GM21737 (cell line): ENCODE results near the gene HNRNPUL1.
"Not testable (repeated sequence)": the region's sequence is repeated elsewhere in the genome, so short reads cannot be mapped to it uniquely, and the experiment has no call there.

ENCODE experiments used
- ATAC-seq: cut with Tn5 transposase; IDR thresholded peaks from one replicate; pipeline ENCODE4 v1.9.1; 2021; ENCODE audit warnings: mild to moderate bottlenecking, moderate library complexity; ENCODE audit not compliant: unreplicated experiment

Gene HNRNPUL1

DNA sequence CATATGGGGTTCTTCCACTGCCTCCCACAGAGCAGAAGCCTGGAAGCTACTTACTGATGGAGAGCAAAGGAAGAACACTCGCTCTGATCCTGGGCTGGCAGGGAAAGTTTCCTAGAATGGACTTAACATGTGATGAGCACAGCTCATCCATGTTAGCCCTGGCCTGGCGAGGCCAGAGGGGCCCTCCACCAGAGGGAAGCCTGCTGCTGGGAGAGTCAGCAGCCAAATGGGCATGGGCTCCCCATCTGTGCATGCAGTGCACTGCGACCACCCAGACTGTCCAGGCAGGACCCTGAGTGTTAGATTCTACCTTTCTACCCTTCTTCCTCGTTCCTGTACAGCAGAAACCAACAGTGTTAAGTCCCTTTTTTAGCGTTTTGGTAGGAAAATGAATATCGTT is 8.9 kb downstream of the HNRNPUL1 start:
- no peak for ATAC-seq

- no peak for ATAC-seq
Observed at GRCh38 chr19:41274802-41275201, 10.6 kb downstream of the HNRNPUL1 start.

DNA sequence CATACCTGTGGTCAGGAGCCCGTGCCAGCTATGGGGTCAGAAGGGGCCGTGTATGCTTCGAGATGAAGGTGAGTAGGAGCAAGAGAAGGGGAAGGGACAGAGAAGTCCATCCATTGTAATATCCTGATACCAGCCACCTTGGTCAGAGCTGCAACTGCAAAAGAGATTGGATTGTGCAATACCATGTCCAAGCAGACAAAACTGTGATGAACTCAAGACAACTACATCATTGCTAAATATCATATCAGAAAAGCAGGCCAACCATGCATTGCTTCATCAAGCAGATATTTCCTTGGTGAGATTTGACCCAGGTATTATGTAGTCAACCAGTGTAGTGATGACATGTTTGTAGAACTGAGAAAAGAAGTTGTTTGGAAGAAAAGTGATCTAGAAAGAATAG is 12.1 kb downstream of the HNRNPUL1 start:
- ATAC-seq = no peak

DNA sequence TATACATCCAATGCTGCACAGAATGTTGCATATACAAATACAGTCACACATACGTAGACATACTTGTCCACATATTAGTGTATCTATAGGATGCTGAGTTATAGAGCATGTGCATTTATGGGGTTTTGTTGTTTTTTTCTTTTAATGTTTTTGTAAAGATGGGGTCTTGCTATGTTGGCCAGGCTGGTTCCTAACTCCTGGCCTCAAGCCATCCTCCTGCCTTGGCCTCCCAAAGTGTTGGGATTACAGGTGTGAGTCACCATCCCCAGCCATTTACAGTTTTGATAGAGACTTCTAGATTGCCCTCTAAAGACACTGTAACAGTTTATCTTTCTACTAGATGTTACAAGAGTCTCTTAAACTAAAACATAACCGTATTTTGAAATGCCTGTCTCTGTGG is 14.3 kb downstream of the HNRNPUL1 start:
- no peak for ATAC-seq

DNA sequence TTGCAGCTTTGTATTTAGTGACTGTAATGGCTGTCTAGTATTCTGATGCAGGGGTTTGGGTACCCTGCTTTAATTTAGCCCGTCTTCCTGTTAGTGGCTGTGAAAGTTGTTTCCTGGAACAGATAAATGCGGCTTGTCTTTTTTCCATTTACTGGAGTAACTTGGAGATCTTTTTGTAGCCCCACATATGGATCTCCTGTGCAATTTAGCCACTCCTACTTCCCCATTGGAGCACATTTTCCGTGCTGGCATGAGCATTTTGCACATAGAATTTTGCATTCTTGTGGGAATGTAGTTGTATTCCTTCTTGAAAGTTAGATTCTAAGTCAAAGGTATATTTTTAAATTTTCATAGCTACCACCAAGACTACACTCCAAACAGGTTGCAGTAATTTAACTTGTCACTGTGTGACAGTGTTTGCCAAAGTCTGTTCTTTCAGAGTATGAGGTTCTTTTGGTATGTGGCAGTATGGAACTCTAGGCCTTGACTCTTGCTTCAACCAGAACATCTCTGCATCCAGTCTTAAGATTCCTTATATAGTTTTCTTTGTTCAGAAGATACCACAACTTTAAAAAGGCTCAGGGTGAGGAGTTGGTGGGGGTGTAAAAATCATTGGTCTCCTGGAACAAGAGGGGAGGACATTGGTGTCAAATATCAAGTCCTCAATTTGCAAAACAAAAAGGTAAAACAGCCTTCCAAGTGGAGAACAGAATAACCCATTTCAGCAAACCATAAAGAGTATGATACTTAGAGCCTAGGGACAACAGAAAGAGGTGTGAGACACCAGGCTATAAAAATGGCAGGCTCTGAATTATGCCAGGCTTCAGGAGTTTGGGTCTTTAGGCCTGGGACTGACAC is 24.7 kb downstream of the HNRNPUL1 start:
- no peak for ATAC-seq

- not testable (repeated sequence) for ATAC-seq
Observed at GRCh38 chr19:41289814-41290213, 25.6 kb downstream of the HNRNPUL1 start.

GRCh38 chr19:41294393-41294792 is 30.2 kb downstream of the HNRNPUL1 start:
- ATAC-seq = no peak

GRCh38 chr19:41295499-41295898 is 31.3 kb downstream of the HNRNPUL1 start:
- no peak for ATAC-seq

DNA sequence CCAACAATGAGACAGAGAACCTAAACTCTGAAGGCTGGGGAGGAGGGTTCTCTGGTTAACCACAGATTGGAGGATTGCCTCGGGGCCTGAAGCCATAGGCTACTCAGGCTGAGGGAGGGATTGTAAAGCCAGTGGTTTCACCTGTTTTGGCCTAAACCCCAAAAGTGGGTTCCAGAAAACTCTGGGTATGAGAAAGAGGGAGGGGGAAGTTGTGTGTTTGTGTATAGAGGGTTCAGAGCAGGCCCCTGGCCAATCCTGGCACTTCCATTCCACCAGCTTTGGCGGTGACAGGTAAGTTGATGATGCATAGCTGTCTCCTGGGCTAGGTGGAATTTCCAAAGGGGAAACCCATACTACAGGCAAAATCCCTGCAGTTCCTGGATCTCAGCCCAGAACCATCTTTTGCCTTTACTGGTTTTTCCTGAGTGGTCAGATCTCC is 32.3 kb downstream of the HNRNPUL1 start:
- no peak for ATAC-seq

DNA sequence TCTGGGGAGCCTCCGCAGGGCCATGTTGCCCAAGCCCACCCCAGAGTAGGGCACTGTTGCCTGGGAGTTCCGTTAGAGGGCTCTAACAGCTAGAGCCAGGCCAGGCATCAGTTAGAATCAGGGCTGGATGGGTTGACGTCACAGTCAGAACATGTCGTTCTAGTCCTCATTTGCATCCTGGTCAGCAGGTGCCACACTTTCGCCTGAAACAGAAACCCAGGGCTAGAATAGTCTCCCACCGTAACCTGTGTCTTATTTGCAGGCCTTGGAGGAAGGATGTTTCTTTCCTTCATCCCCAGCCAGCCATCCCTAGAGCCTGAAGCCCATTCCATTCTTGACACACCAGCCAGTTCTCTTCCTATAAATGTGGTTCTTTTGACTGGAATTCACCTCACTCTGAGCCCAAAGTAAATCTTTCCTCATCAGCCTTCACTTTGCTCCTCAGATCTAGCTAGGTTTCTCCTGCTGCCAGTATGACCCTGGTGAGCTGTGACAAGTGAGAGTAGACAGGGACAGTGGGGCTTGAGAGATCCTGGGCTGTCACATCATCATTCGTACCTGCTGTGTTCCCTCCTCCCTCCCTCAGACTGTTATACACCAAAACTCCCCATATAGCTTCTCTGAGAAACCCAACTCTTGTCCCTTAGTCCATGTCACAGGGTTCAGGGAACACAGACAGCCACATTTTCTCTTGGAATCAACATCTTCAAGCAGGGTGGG is 33.6 kb downstream of the HNRNPUL1 start:
- ATAC-seq = peak; percentile 57

GRCh38 chr19:41298348-41298964 is 34.3 kb downstream of the HNRNPUL1 start:
- no peak for ATAC-seq

DNA sequence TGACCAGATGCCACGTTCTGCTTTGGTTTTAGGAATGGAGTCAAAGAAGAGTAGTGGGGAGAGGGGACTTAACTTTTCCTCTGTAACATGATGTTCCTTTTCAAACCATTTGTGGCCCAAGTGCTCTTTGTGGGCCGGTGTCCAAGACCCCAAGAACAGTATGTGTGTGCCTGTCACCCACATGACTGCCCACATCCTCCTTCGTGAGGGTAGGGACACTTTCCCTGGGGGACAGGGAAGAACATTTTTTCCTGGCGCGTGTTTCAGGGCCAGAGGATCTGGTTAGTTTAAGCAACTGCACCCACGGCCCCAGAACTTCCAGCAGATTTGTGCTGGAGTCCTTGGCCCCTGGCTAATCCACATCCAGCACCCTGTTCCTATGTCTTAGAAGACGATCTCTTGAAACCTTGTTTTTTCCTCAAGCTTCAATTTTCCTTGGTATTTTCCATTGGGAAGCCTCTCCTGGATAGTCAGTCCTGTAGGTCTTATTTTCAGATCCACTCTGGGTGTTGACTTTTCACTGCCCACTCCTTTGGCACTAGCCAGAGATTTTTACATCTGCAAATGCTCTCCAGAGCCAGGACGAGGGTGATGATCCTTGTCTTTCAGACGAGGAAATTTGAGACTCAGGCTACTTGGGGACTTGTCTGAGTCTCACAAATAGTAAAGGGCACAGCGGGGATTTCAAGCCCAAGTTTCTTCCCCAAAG is 35.0 kb downstream of the HNRNPUL1 start:
- no peak for ATAC-seq

DNA sequence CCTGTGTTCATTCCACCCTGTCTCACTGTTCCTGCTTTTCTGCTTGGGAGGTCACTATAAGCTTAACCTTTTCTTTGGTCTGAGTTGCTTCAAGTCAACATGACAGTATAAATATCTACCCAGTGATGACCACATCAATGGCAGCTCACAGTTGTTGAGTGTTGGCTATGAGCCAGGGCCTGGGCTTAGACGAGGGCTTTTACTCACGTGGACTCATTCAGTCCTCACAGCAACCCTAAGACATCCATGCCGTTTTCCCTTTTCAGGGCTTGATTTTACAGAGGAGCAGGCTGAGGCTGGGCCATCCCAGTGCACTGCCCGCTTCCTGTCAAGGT is 35.5 kb downstream of the HNRNPUL1 start:
- no peak for ATAC-seq

DNA sequence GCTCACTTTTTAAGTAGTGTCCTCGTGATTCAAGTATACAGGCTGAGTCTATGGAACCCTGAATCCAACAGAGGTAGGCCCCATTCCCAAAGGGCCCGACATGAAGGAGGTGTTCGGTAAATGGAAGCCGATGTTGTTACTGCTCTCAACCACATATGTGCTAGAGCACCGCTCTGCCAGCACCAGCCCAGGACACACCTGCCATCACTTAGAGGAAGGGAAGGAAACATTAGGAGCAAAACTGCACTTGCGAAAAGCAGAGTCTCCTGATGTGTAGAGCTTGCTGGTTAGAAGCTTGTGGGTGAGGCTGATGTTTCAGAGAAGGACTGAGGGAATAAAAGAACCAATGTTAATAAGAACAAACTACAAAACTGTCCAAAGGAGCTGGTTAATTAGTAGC is 36.4 kb downstream of the HNRNPUL1 start:
- no peak for ATAC-seq

- no peak for ATAC-seq
Observed at GRCh38 chr19:41302624-41303351, 38.6 kb downstream of the HNRNPUL1 start.

- ATAC-seq = no peak
Observed at GRCh38 chr19:41303954-41304353, 39.8 kb downstream of the HNRNPUL1 start.

DNA sequence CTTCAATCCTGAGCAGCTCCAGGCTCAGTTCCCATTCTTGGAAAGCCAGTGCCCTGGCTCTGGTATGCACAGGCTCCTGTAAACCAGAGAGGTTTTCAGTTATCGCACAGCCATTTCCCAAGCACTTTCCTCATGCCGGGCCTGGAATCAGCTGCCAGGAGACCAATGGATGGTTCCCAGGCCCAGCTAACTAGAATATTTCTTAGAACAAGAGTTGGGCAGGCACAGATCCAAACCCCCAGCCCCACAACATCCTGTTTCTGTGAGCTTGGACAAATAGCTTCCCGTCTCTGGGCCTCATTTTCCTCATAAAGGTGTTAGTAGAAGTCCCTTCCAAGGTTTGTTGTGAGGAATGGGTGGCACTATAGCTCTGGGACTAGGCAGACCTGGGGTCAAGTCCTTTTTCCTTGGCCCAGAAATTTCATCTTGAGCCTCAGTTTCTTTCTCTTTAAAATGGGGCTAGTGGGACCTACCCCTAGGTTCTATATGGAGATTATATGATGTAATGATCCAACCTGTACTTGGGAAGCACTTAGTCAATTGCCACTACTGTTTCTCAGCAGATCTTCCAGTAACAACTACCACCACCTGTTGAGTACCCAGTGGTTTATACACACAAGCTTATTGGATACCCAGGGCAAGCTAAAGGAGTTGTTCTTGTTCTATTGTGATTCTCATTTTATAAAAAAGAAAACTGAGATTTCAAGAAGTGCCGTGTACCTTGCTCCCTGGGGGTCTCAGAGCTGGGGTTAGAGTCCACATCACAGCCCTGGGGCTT is 40.7 kb downstream of the HNRNPUL1 start:
- no peak for ATAC-seq

GRCh38 chr19:41305927-41306793 is 42.0 kb downstream of the HNRNPUL1 start:
- ATAC-seq = no peak
